ENCODE results near the gene CNTNAP2.

GRCh38 chr7:148105853-148106252, 1989.3 kb downstream of the CNTNAP2 start:
- TF ChIP-seq, protein P1, sequence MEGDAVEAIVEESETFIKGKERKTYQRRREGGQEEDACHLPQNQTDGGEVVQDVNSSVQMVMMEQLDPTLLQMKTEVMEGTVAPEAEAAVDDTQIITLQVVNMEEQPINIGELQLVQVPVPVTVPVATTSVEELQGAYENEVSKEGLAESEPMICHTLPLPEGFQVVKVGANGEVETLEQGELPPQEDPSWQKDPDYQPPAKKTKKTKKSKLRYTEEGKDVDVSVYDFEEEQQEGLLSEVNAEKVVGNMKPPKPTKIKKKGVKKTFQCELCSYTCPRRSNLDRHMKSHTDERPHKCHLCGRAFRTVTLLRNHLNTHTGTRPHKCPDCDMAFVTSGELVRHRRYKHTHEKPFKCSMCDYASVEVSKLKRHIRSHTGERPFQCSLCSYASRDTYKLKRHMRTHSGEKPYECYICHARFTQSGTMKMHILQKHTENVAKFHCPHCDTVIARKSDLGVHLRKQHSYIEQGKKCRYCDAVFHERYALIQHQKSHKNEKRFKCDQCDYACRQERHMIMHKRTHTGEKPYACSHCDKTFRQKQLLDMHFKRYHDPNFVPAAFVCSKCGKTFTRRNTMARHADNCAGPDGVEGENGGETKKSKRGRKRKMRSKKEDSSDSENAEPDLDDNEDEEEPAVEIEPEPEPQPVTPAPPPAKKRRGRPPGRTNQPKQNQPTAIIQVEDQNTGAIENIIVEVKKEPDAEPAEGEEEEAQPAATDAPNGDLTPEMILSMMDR (IDR thresholded peaks at IDR 0.05; ENCODE audit: low read depth, low read length, missing input control) = no peak
- TF ChIP-seq, protein P2, sequence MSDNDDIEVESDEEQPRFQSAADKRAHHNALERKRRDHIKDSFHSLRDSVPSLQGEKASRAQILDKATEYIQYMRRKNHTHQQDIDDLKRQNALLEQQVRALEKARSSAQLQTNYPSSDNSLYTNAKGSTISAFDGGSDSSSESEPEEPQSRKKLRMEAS (IDR thresholded peaks at IDR 0.05) = no peak
- TF ChIP-seq, protein P3, sequence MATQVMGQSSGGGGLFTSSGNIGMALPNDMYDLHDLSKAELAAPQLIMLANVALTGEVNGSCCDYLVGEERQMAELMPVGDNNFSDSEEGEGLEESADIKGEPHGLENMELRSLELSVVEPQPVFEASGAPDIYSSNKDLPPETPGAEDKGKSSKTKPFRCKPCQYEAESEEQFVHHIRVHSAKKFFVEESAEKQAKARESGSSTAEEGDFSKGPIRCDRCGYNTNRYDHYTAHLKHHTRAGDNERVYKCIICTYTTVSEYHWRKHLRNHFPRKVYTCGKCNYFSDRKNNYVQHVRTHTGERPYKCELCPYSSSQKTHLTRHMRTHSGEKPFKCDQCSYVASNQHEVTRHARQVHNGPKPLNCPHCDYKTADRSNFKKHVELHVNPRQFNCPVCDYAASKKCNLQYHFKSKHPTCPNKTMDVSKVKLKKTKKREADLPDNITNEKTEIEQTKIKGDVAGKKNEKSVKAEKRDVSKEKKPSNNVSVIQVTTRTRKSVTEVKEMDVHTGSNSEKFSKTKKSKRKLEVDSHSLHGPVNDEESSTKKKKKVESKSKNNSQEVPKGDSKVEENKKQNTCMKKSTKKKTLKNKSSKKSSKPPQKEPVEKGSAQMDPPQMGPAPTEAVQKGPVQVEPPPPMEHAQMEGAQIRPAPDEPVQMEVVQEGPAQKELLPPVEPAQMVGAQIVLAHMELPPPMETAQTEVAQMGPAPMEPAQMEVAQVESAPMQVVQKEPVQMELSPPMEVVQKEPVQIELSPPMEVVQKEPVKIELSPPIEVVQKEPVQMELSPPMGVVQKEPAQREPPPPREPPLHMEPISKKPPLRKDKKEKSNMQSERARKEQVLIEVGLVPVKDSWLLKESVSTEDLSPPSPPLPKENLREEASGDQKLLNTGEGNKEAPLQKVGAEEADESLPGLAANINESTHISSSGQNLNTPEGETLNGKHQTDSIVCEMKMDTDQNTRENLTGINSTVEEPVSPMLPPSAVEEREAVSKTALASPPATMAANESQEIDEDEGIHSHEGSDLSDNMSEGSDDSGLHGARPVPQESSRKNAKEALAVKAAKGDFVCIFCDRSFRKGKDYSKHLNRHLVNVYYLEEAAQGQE (IDR thresholded peaks at IDR 0.05) = no peak
- TF ChIP-seq EGR1 (IDR thresholded peaks at IDR 0.05; ENCODE audit: low read depth in 2 of 2) = no peak
- TF ChIP-seq RXRA (IDR thresholded peaks at IDR 0.05) = no peak
- TF ChIP-seq RAD21 (IDR thresholded peaks at IDR 0.05) = no peak
- no peak for TF ChIP-seq YY1 (IDR thresholded peaks at IDR 0.05)
